NCI-H2196 (cell line): ENCODE data around the gene PITPNC1.
"Not testable (repeated sequence)": the region's sequence is repeated elsewhere in the genome, so short reads cannot be mapped to it uniquely, and the experiment has no call there.

ENCODE experiments used
- DNase-seq: peaks from one replicate; lab custom pipeline; 2025; ENCODE audit not compliant: unreplicated experiment; lab: John Stamatoyannopoulos, UW

The PITPNC1 gene

GRCh38 chr17:67712375-67712774 lies 335.3 kb downstream of the PITPNC1 start:
- DNase-seq, result no peak

GRCh38 chr17:67713169-67713568 lies 336.1 kb downstream of the PITPNC1 start:
- DNase-seq, result no peak

- no peak for DNase-seq
Measured at GRCh38 chr17:67716405-67716798, 339.3 kb downstream of the PITPNC1 start.

GRCh38 chr17:67717192-67717623 lies 340.1 kb downstream of the PITPNC1 start:
- peak; percentile 10 for DNase-seq

GRCh38 chr17:67717624-67718324 lies 340.7 kb downstream of the PITPNC1 start, which contains the start of gene NOL11:
Gene NOL11 (plus strand): TSS chr17:67717936. CDS start chr17:67717948, 12 bp downstream.
- peak; percentile 99 for DNase-seq

- no peak for DNase-seq
Measured at GRCh38 chr17:67718325-67718941, 341.4 kb downstream of the PITPNC1 start.

GRCh38 chr17:67725373-67725791 lies 348.3 kb downstream of the PITPNC1 start:
- no peak for DNase-seq

- no peak for DNase-seq
Measured at GRCh38 chr17:67725807-67726206, 348.7 kb downstream of the PITPNC1 start.

- DNase-seq, result not testable (repeated sequence)
Measured at GRCh38 chr17:67727152-67728039, 350.3 kb downstream of the PITPNC1 start.

- DNase-seq, result no peak
Measured at GRCh38 chr17:67729903-67730302, 352.8 kb downstream of the PITPNC1 start.

- DNase-seq, result no peak
Measured at GRCh38 chr17:67730731-67731130, 353.6 kb downstream of the PITPNC1 start.

GRCh38 chr17:67733449-67733848 lies 356.4 kb downstream of the PITPNC1 start:
- DNase-seq, result no peak

GRCh38 chr17:67737145-67737544 lies 360.1 kb downstream of the PITPNC1 start:
- no peak for DNase-seq

GRCh38 chr17:67742025-67742424 lies 364.9 kb downstream of the PITPNC1 start:
- DNase-seq, result no peak
